Tibial nerve (tissue), 4 donors: Measurements from ENCODE around the gene LRRC17.

ENCODE experiments used
- EP300 ChIP-seq, 2 donors: sonication (generic); formaldehyde crosslinking; IDR thresholded peaks; one replicate each; pipeline ENCODE4 v1.6.1; 2017; ENCODE audit warnings: antibody characterized with exemption in 2 of 2, mild to moderate bottlenecking in 1 of 2
- POLR2A ChIP-seq, 2 donors: fragments of 450-650 bp; IDR thresholded peaks; one replicate each; pipeline ENCODE4 v1.6.1; 2017; ENCODE audit warnings: antibody characterized with exemption in 2 of 2, mild to moderate bottlenecking in 2 of 2, moderate library complexity in 2 of 2
- TF ChIP-seq, protein P1 (sequence below), 5 experiments: fragments of 200-600 bp in 3 of 5; fragments of 450-650 bp in 2 of 5; sonication (generic) in 3 of 5; IDR thresholded peaks; one replicate each; pipeline ENCODE4 v1.5.1; 2016 to 2019; ENCODE audit warnings: antibody characterized with exemption in 5 of 5, mild to moderate bottlenecking in 3 of 5, moderate library complexity in 2 of 5

DNA sequence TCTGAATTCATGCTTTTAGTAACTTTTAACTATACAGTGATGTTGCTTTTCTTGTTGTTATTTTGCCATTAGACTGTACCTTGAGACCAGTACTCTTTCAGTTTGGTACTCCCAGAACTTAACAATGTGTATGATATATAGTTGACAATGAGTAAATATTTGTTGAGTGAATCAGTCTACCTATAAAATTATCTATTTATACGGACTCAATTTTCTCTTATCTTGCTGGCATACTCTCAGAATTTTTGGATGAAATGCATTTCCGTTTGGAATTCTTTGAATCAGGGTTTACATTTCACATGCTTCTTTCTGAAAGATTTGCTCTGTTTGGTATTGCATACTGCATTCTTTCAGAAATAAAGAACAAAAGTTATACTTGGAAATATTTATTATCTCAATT, 47.8 kb upstream of the LRRC17 start:
- TF ChIP-seq POLR2A (IDR thresholded peaks at IDR 0.05) (no peak), EP300 (IDR thresholded peaks at IDR 0.05) (no peak)
- TF ChIP-seq, protein P1, sequence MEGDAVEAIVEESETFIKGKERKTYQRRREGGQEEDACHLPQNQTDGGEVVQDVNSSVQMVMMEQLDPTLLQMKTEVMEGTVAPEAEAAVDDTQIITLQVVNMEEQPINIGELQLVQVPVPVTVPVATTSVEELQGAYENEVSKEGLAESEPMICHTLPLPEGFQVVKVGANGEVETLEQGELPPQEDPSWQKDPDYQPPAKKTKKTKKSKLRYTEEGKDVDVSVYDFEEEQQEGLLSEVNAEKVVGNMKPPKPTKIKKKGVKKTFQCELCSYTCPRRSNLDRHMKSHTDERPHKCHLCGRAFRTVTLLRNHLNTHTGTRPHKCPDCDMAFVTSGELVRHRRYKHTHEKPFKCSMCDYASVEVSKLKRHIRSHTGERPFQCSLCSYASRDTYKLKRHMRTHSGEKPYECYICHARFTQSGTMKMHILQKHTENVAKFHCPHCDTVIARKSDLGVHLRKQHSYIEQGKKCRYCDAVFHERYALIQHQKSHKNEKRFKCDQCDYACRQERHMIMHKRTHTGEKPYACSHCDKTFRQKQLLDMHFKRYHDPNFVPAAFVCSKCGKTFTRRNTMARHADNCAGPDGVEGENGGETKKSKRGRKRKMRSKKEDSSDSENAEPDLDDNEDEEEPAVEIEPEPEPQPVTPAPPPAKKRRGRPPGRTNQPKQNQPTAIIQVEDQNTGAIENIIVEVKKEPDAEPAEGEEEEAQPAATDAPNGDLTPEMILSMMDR (IDR thresholded peaks at IDR 0.05): no peak
